GM23338 (cell line): Measurements from ENCODE around the gene B4GALT7. TPM values are rescaled to one million over a fixed set of nuclear protein-coding genes. Genes with fewer than 3 reads are reported as not detected.

Experiments used
- ATAC-seq: fragments of 200-7000 bp; cut with Tn5 transposase; 3 replicates; pipeline ENCODE4 v1.9.1; 2020
- DNase-seq: peaks from one replicate; pipeline ENCODE4 v3.0.0-alpha.2; 2015; ENCODE audit warnings: low spot score
- H2AFZ ChIP-seq: fragments of 200-600 bp; sonication (generic); 2 replicates; pipeline ENCODE4 v1.8.0; 2016; ENCODE audit warnings: antibody characterized with exemption, mild to moderate bottlenecking, moderate library complexity
- H3F3A ChIP-seq: fragments of 200-600 bp; sonication (generic); replicated peaks from 2 replicates; pipeline ENCODE4 v1.8.0; 2017; ENCODE audit warnings: antibody characterized with exemption, mixed run types, low read depth
- H3K27ac ChIP-seq: fragments of 200-600 bp; sonication (generic); 2 replicates; pipeline ENCODE4 v1.6.1; 2016; ENCODE audit warnings: low read depth
- H3K27me3 ChIP-seq: fragments of 200-600 bp; sonication (generic); 2 replicates; pipeline ENCODE4 v1.8.0; 2016; ENCODE audit warnings: mild to moderate bottlenecking, mixed run types, moderate library complexity; ENCODE audit not compliant: insufficient read depth
- H3K36me3 ChIP-seq: fragments of 200-600 bp; sonication (generic); 2 replicates; pipeline ENCODE4 v1.8.0; 2016; ENCODE audit warnings: mild to moderate bottlenecking; ENCODE audit not compliant: insufficient read depth
- H3K4me1 ChIP-seq: fragments of 200-600 bp; sonication (generic); 2 replicates; pipeline ENCODE4 v1.8.0; 2016; ENCODE audit warnings: mild to moderate bottlenecking, moderate library complexity; ENCODE audit not compliant: insufficient read depth
- H3K4me2 ChIP-seq: fragments of 200-600 bp; sonication (generic); 2 replicates; pipeline ENCODE4 v1.7.1; 2017; ENCODE audit warnings: mixed run types
- H3K4me3 ChIP-seq: fragments of 200-600 bp; sonication (generic); 2 replicates; pipeline ENCODE4 v1.6.1; 2016; ENCODE audit warnings: mixed run types
- H3K79me2 ChIP-seq: fragments of 200-600 bp; sonication (generic); replicated peaks from 2 replicates; pipeline ENCODE4 v1.8.0; 2017; ENCODE audit warnings: mild to moderate bottlenecking; ENCODE audit not compliant: insufficient read depth
- H3K9me2 ChIP-seq: fragments of 200-600 bp; sonication (generic); 2 replicates; pipeline ENCODE4 v1.8.0; 2017; ENCODE audit not compliant: insufficient read depth
- H4K20me1 ChIP-seq: fragments of 200-600 bp; sonication (generic); replicated peaks from 2 replicates; pipeline ENCODE4 v1.8.0; 2017; ENCODE audit warnings: mild to moderate bottlenecking; ENCODE audit not compliant: insufficient read depth
- H3K27ac Mint-ChIP-seq: 2 replicates; pipeline ENCODE4 v1.8.0; 2020; ENCODE audit warnings: inconsistent platforms, mild to moderate bottlenecking, moderate library complexity, mixed read lengths
- H3K27me3 Mint-ChIP-seq: 3 replicates; pipeline ENCODE4 v1.8.0; 2022; ENCODE audit warnings: low read depth, mild to moderate bottlenecking, moderate library complexity, mixed read lengths, inconsistent platforms; ENCODE audit not compliant: insufficient read depth, poor library complexity
- H3K36me3 Mint-ChIP-seq: 3 replicates; pipeline ENCODE4 v1.8.0; 2021; ENCODE audit warnings: low read depth, mild to moderate bottlenecking, inconsistent platforms, moderate library complexity, mixed read lengths
- H3K4me1 Mint-ChIP-seq: 3 replicates; pipeline ENCODE4 v1.8.0; 2020; ENCODE audit warnings: mild to moderate bottlenecking, inconsistent platforms, mixed read lengths
- H3K4me3 Mint-ChIP-seq: 3 replicates; pipeline ENCODE4 v1.8.0; 2021; ENCODE audit warnings: moderate library complexity, mild to moderate bottlenecking, inconsistent platforms, mixed read lengths
- H3K9me3 Mint-ChIP-seq: 3 replicates; pipeline ENCODE4 v1.8.0; 2020; ENCODE audit warnings: moderate library complexity, mild to moderate bottlenecking, inconsistent platforms, mixed read lengths
- CREB1 ChIP-seq: fragments of 250-450 bp; sonication (Bioruptor Pico); IDR thresholded peaks from 2 replicates; pipeline ENCODE4 v1.5.0; 2020; ENCODE audit warnings: low read depth, mild to moderate bottlenecking, moderate library complexity
- ETS1 ChIP-seq: IDR thresholded peaks from 2 replicates; pipeline ENCODE4 v1.6.1; 2016; ENCODE audit warnings: antibody characterized with exemption
- POLR2AphosphoS5 ChIP-seq: IDR thresholded peaks from 2 replicates; pipeline ENCODE4 v1.6.1; 2016; ENCODE audit warnings: antibody characterized with exemption, low read depth
- ZNF114 ChIP-seq: fragments of 250-450 bp; sonication (Bioruptor Pico); IDR thresholded peaks from 2 replicates; pipeline ENCODE4 v1.5.0; 2020; ENCODE audit warnings: mild to moderate bottlenecking, moderate library complexity
- polyA plus RNA-seq: library from polyadenylated mRNA; unstranded; fragments of >200 nt; fragmentation: Nextera tagmentation; extraction: Ambion mirVana; gene quantifications from 2 replicates; pipeline ENCODE4 v1.2.1, GENCODE V29; 2016
- total RNA-seq: library from RNA; depleted of rRNA; stranded (reverse); fragments of >200 nt; shearing (Covaris generic); gene quantifications from 2 replicates; pipeline ENCODE4 v1.2.3, GENCODE V29; 2014
- TF ChIP-seq, protein P1 (sequence below): fragments of 250-450 bp; sonication (Bioruptor Pico); IDR thresholded peaks from 2 replicates; pipeline ENCODE4 v1.5.0; 2020; ENCODE audit warnings: mild to moderate bottlenecking, moderate library complexity

The B4GALT7 gene
- total and polyA plus RNA-seq, 2 experiments from 2014 or later: 10.0 to 23.3 TPM

DNA sequence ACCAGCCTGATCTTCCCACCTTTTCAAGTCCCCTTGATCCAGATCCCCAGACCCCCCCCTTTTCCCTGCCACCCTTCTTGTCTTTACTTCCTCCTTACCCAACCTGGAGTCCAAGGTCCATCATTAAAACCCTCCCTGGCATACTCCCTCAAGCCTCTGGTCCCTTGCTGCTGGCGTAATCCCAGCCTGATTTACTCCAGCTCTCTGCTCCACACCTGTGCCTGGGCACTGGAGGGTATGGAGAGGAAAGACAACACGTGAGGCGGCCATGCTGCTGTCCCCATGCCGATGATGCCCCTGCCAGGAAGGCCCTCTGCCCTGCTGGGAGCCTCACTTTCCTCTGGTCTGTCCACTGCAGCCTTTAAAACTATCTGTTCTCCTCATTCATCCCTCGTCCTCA lies 5.1 kb downstream of the B4GALT7 start:
- peaks cover 14% of the 10 kb centered on the region for H3K4me1 ChIP-seq
- Mint-ChIP-seq H3K4me1 (peaks cover 29% of the 10 kb centered on the region), H3K9me3 (peaks cover 2% of the 10 kb centered on the region; the same call in 1 of the 3 replicates), H3K36me3 (peaks cover 8% of the 10 kb centered on the region; the same call in 1 of the 3 replicates), H3K4me3 (no peak overlapping the region), H3K27ac (no peak overlapping the region), H3K27me3 (peaks cover 19% of the 10 kb centered on the region)
- H3K79me2 ChIP-seq: peaks cover 5% of the 10 kb centered on the region; the same call in 1 of the 2 replicates
- ATAC-seq: no peak
- H3K27ac ChIP-seq: no peak overlapping the region
- H3F3A ChIP-seq: peaks cover 11% of the 10 kb centered on the region; the same call in 1 of the 2 replicates
- no peak for TF ChIP-seq ZNF114
- TF ChIP-seq CREB1 (CRISPR knock-in tag): no peak
- no peak for TF ChIP-seq POLR2AphosphoS5
- no peak for TF ChIP-seq ETS1
- TF ChIP-seq, protein P1, sequence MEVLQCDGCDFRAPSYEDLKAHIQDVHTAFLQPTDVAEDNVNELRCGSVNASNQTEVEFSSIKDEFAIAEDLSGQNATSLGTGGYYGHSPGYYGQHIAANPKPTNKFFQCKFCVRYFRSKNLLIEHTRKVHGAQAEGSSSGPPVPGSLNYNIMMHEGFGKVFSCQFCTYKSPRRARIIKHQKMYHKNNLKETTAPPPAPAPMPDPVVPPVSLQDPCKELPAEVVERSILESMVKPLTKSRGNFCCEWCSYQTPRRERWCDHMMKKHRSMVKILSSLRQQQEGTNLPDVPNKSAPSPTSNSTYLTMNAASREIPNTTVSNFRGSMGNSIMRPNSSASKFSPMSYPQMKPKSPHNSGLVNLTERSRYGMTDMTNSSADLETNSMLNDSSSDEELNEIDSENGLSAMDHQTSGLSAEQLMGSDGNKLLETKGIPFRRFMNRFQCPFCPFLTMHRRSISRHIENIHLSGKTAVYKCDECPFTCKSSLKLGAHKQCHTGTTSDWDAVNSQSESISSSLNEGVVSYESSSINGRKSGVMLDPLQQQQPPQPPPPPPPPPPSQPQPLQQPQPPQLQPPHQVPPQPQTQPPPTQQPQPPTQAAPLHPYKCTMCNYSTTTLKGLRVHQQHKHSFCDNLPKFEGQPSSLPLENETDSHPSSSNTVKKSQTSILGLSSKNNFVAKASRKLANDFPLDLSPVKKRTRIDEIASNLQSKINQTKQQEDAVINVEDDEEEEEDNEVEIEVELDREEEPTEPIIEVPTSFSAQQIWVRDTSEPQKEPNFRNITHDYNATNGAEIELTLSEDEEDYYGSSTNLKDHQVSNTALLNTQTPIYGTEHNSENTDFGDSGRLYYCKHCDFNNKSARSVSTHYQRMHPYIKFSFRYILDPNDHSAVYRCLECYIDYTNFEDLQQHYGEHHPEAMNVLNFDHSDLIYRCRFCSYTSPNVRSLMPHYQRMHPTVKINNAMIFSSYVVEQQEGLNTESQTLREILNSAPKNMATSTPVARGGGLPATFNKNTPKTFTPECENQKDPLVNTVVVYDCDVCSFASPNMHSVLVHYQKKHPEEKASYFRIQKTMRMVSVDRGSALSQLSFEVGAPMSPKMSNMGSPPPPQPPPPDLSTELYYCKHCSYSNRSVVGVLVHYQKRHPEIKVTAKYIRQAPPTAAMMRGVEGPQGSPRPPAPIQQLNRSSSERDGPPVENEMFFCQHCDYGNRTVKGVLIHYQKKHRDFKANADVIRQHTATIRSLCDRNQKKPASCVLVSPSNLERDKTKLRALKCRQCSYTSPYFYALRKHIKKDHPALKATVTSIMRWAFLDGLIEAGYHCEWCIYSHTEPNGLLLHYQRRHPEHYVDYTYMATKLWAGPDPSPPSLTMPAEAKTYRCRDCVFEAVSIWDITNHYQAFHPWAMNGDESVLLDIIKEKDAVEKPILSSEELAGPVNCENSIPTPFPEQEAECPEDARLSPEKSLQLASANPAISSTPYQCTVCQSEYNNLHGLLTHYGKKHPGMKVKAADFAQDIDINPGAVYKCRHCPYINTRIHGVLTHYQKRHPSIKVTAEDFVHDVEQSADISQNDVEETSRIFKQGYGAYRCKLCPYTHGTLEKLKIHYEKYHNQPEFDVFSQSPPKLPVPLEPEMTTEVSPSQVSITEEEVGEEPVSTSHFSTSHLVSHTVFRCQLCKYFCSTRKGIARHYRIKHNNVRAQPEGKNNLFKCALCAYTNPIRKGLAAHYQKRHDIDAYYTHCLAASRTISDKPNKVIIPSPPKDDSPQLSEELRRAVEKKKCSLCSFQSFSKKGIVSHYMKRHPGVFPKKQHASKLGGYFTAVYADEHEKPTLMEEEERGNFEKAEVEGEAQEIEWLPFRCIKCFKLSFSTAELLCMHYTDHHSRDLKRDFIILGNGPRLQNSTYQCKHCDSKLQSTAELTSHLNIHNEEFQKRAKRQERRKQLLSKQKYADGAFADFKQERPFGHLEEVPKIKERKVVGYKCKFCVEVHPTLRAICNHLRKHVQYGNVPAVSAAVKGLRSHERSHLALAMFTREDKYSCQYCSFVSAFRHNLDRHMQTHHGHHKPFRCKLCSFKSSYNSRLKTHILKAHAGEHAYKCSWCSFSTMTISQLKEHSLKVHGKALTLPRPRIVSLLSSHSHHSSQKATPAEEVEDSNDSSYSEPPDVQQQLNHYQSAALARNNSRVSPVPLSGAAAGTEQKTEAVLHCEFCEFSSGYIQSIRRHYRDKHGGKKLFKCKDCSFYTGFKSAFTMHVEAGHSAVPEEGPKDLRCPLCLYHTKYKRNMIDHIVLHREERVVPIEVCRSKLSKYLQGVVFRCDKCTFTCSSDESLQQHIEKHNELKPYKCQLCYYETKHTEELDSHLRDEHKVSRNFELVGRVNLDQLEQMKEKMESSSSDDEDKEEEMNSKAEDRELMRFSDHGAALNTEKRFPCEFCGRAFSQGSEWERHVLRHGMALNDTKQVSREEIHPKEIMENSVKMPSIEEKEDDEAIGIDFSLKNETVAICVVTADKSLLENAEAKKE (CRISPR knock-in tag): no peak
- H2AFZ ChIP-seq: no peak overlapping the region
- no peaks in the 10 kb centered on the region for H3K36me3 ChIP-seq
- no peak overlapping the region for H3K4me2 ChIP-seq
- H3K27me3 ChIP-seq: peaks cover 7% of the 10 kb centered on the region; the same call in 1 of the 2 replicates
- H3K9me2 ChIP-seq: no peaks in the 10 kb centered on the region
- H4K20me1 ChIP-seq: peaks cover 6% of the 10 kb centered on the region; the same call in 1 of the 2 replicates
- H3K4me3 ChIP-seq: no peak overlapping the region
- no peak for DNase-seq
